ENCODE measurements around the gene CXCL5.

DNA sequence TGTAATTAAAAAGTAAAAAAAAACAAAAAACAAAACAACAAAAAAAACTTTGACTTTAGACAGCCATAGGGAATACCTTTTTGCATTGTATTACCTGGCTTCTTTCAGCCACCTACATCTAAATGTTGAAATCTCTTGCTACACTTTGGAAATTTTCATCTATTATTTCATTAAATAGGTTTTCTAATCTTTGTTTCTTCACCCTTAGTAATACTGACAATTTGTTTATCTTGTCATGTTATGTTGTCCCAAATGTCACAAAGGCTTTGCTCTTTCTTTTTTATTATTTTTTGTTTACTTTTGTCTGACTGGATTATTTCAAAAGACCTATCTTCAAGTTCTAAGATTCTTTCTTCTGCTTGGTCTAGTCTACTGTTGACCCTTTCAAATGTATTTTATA, 24.1 kb downstream of the CXCL5 start:
- no peak for TF ChIP-seq POLR2A (IDR thresholded peaks at IDR 0.05; ENCODE audit: extremely low read depth, insufficient read length)
- TF ChIP-seq, protein P1, sequence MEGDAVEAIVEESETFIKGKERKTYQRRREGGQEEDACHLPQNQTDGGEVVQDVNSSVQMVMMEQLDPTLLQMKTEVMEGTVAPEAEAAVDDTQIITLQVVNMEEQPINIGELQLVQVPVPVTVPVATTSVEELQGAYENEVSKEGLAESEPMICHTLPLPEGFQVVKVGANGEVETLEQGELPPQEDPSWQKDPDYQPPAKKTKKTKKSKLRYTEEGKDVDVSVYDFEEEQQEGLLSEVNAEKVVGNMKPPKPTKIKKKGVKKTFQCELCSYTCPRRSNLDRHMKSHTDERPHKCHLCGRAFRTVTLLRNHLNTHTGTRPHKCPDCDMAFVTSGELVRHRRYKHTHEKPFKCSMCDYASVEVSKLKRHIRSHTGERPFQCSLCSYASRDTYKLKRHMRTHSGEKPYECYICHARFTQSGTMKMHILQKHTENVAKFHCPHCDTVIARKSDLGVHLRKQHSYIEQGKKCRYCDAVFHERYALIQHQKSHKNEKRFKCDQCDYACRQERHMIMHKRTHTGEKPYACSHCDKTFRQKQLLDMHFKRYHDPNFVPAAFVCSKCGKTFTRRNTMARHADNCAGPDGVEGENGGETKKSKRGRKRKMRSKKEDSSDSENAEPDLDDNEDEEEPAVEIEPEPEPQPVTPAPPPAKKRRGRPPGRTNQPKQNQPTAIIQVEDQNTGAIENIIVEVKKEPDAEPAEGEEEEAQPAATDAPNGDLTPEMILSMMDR (IDR thresholded peaks at IDR 0.05; ENCODE audit: low read depth, low read length): no peak
- no peak for TF ChIP-seq MYC (IDR thresholded peaks at IDR 0.05; ENCODE audit: low read depth, low read length)
- TF ChIP-seq, protein P2, sequence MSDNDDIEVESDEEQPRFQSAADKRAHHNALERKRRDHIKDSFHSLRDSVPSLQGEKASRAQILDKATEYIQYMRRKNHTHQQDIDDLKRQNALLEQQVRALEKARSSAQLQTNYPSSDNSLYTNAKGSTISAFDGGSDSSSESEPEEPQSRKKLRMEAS (IDR thresholded peaks at IDR 0.05; ENCODE audit: low read depth, low read length): no peak
